Measurements from ENCODE around the gene DDX54. TPM values are rescaled to one million over a fixed set of nuclear protein-coding genes. Genes with fewer than 3 reads are reported as not detected.
"Not testable (repeated sequence)": the region's sequence is repeated elsewhere in the genome, so short reads cannot be mapped to it uniquely, and the experiment has no call there.

Gene DDX54
- polyA plus RNA-seq, 3 donors, result 63.6 to 91.1 (median 76.9) TPM

GRCh38 chr12:113136990-113137511 is 48.2 kb downstream of the DDX54 start:
- DNase-seq (ENCODE audit: extremely low read depth in 1 of 11, low read depth in 9 of 11, low spot score in 4 of 11), result no peak

GRCh38 chr12:113136128-113136989 is 48.9 kb downstream of the DDX54 start:
- peak in 1 of 11 donors; percentile 29 for DNase-seq (ENCODE audit: extremely low read depth in 1 of 11, low read depth in 9 of 11, low spot score in 4 of 11)

GRCh38 chr12:113135178-113136127 is 49.8 kb downstream of the DDX54 start, which contains the start of gene RASAL1:
Gene RASAL1, minus strand, starts transcription at chr12:113135761. Its CDS starts 299 bp downstream, at chr12:113135462.
- DNase-seq (ENCODE audit: extremely low read depth in 1 of 11, low read depth in 9 of 11, low spot score in 4 of 11), result peak in 2 of 11 donors; percentile 31 to 48

GRCh38 chr12:113134521-113134951 is 50.7 kb downstream of the DDX54 start:
- no peak for DNase-seq (ENCODE audit: extremely low read depth in 1 of 11, low read depth in 9 of 11, low spot score in 4 of 11)

- no peak for DNase-seq (ENCODE audit: extremely low read depth in 1 of 11, low read depth in 9 of 11, low spot score in 4 of 11)
Measured at GRCh38 chr12:113134071-113134470, 51.2 kb downstream of the DDX54 start.

- no peak for DNase-seq (ENCODE audit: extremely low read depth in 1 of 11, low read depth in 9 of 11, low spot score in 4 of 11)
Measured at GRCh38 chr12:113133666-113134065, 51.6 kb downstream of the DDX54 start.

GRCh38 chr12:113133036-113133435 is 52.2 kb downstream of the DDX54 start:
- no peak for DNase-seq (ENCODE audit: extremely low read depth in 1 of 11, low read depth in 9 of 11, low spot score in 4 of 11)

GRCh38 chr12:113131556-113131955 is 53.7 kb downstream of the DDX54 start:
- DNase-seq (ENCODE audit: extremely low read depth in 1 of 11, low read depth in 9 of 11, low spot score in 4 of 11), result no peak

- DNase-seq (ENCODE audit: extremely low read depth in 1 of 11, low read depth in 9 of 11, low spot score in 4 of 11), result peak in 1 of 11 donors; percentile 31
Measured at GRCh38 chr12:113130457-113131135, 54.7 kb downstream of the DDX54 start.

GRCh38 chr12:113129664-113130456 is 55.4 kb downstream of the DDX54 start:
- no peak for DNase-seq (ENCODE audit: extremely low read depth in 1 of 11, low read depth in 9 of 11, low spot score in 4 of 11)

- DNase-seq (ENCODE audit: extremely low read depth in 1 of 11, low read depth in 9 of 11, low spot score in 4 of 11), result no peak
Measured at GRCh38 chr12:113128802-113129663, 56.2 kb downstream of the DDX54 start.

- no peak for DNase-seq (ENCODE audit: extremely low read depth in 1 of 11, low read depth in 9 of 11, low spot score in 4 of 11)
Measured at GRCh38 chr12:113127791-113128199, 57.5 kb downstream of the DDX54 start.

- no peak for DNase-seq (ENCODE audit: extremely low read depth in 1 of 11, low read depth in 9 of 11, low spot score in 4 of 11)
Measured at GRCh38 chr12:113120670-113121370, 64.5 kb downstream of the DDX54 start.

- DNase-seq (ENCODE audit: extremely low read depth in 1 of 11, low read depth in 9 of 11, low spot score in 4 of 11), result no peak
Measured at GRCh38 chr12:113119980-113120669, 65.2 kb downstream of the DDX54 start.

- DNase-seq (ENCODE audit: extremely low read depth in 1 of 11, low read depth in 9 of 11, low spot score in 4 of 11), result no peak
Measured at GRCh38 chr12:113118142-113118541, 67.1 kb downstream of the DDX54 start.

- not testable (repeated sequence) for DNase-seq (ENCODE audit: extremely low read depth in 1 of 11, low read depth in 9 of 11, low spot score in 4 of 11)
Measured at GRCh38 chr12:113117684-113118083, 67.6 kb downstream of the DDX54 start.

Measured in renal cortex interstitium (tissue), 11 donors.